SU-DHL-6 (cell line): ENCODE data around the gene ERV3-1.

Experiments used
- CTCF ChIP-seq: fragments of 200-600 bp; sonication (generic); IDR thresholded peaks from one replicate; pipeline ENCODE4 v1.5.1; 2017; ENCODE audit warnings: antibody characterized with exemption, mild to moderate bottlenecking, low read length, moderate library complexity; ENCODE audit not compliant: insufficient read depth, poor library complexity, severe bottlenecking
- EZH2phosphoT487 ChIP-seq: fragments of 200-600 bp; sonication (generic), shearing (Covaris generic); conservative IDR thresholded peaks from 2 replicates; pipeline ENCODE4 v1.6.1; 2018; ENCODE audit warnings: mild to moderate bottlenecking, antibody characterized with exemption, low read length, moderate library complexity, mixed read lengths

GRCh38 chr7:64997927-64998391 is 8.5 kb downstream of the ERV3-1 start:
- TF ChIP-seq CTCF (no peak), EZH2phosphoT487 (no peak)
